DMS114 treated with DMSO at 0.1 percent for 48 hours (cell line): Measurements from ENCODE around the gene SH2D3C.

Experiments
- DNase-seq: peaks from one replicate; lab custom pipeline; 2025; ENCODE audit not compliant: unreplicated experiment; lab: John Stamatoyannopoulos, UW

The SH2D3C gene

DNA sequence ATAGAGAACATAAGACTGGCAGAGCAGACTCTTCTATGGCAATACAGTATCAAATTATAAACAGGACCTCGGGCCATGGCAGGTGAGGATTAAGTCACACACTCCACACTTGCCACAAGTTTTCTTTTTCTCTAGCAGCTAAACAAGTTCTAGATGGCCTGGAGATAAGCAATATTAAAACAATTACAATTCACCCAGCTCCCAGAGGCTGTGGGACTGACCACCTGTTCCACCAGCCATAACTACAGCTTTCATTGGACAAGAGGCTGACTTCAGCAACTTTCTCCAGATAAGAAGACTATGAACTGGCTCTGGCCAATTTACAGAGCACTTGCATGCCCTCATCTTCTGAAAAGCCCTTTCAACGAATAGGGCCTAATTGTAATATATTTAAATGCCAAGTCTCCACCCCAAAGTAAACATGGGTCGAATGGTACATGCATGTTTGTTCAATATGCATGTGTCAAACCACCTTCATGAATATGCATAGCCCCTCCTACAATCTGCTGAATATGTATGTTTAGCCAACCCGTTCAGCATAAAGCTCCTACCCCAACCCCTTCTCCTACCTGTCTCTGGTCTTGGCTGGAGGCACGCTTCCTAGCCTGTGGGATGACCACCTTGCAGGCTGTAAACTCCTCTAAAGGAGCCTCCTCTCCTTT, 77.7 kb downstream of the SH2D3C start:
- DNase-seq = no peak

DNA sequence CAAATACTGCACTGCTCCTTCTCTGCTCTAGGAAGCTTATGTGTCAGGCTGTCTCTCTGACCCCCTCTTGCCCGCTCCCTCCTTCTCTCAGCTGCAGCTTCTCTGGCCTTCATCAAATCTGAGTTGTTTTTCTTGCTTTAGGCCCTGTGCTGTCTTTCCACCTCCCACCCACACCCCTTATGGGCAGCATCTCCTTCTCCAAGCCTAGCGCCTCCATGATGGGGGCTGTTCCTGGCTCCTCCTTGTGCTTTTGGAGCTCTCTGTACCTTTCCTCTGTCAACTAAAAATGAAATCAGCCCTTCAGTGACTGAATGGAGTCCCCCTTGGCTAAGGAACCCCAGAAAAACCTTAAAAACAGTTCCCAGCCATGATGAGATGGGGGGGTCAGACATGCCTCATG, 78.3 kb downstream of the SH2D3C start:
- no peak for DNase-seq

DNA sequence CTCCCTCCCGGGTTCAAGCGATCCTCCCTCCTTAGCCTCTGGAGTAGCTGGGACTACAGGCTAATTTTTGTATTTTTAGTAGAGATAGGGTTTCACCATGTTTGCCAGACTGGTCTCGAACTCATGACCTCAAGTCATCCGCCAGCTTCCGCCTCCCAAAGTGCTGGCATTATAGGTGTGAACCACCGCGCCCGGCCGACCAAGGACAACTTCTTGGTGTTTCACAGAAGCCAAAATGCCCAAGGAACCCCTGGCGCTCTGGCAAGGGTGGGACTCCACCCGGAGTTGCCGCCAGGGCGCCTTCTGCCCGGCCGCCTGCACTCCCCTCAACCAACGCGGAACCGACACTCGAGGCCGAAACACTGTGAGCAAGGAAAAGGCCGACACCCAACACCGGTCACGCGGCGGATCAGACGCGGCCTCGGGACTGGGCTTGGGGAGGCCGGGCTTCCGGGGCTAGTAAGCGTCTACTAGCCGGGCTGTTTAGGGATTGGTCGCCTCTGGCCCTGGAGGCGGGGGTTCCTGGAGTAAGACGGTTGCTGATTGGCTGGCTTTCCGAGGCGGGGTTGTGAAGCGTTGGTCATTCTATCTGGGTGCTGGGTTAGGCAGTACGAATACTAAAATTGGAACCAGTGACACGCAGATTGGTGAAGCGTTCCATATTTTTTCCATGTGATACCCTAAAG, 79.3 kb downstream of the SH2D3C start:
- DNase-seq = peak; percentile 82

DNA sequence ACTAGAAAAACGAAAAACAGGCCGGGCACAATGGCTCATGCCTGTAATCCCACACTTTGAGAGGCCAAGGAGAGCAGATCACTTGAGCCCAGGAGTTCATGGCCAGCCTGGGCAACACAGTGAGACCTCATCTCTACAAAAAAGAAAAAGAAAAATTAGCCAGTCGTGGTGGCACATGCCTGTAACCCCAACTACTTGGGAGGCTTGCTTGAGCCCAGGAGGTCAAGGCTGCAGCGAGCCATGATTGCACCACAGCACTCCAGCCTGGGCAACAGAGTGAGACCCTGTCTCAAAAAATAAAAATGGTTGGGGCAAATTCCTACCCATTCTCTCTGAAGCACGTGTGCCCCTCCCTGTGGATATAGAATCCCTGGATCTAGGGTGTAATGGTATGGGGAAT, 80.1 kb downstream of the SH2D3C start:
- DNase-seq = no peak

- no peak for DNase-seq
Measured at GRCh38 chr9:127697575-127697974, 80.9 kb downstream of the SH2D3C start.

GRCh38 chr9:127694890-127695720, 83.4 kb downstream of the SH2D3C start:
- no peak for DNase-seq

DNA sequence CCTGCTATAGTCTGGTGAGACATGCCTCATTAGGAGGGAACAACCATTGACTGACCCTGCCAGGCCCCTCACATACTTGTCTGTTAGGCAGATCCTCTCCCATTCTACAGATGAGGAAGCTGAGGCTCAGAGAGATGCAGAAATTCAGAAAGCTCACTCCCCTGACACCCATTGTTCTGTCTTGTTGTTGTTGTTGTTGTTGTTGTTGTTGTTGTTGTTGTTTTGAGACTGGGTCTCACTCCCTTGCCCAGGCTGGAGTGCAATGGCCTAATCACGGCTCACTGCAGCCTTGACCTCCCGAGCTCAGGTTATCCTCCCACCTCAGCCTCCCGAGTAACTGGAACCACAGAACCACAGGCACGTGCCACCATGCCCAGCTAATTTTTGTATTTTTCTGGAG, 84.8 kb downstream of the SH2D3C start:
- no peak for DNase-seq

- DNase-seq = no peak
Measured at GRCh38 chr9:127693143-127693542, 85.3 kb downstream of the SH2D3C start.

DNA sequence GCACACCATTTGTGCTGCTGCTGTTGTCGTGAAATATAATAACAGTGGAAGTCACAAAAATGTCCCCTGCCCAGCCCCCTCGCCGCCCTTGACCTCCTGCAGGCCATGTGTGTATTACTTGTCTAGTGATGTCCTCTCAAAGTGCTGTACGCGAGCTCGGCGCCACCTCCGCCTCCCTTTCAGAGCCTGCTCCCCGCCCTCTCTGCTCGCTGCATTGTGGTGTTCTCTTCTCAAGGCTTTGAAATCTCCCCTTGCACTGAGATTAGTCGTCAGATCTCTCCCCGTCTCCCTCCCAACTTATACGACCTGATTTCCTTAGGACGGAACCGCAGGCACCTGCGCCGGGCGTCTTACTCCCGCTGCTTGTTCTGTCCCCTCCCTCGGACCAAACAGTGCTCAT, 86.4 kb downstream of the SH2D3C start:
- DNase-seq = no peak

- DNase-seq = no peak
Measured at GRCh38 chr9:127690735-127691134, 87.7 kb downstream of the SH2D3C start.

GRCh38 chr9:127689329-127690000, 89.0 kb downstream of the SH2D3C start:
- no peak for DNase-seq
